Ramos (cell line): ENCODE results near the gene RNF17.

Source experiments
- in situ Hi-C: fragments of 300-500 bp; cut with MboI; formaldehyde crosslinking; loops from one replicate; pipeline ENCODE4 v1.14.3; 2022; ENCODE audit warnings: low sequenced_read_pairs; ENCODE audit not compliant: unreplicated experiment

The RNF17 gene

DNA sequence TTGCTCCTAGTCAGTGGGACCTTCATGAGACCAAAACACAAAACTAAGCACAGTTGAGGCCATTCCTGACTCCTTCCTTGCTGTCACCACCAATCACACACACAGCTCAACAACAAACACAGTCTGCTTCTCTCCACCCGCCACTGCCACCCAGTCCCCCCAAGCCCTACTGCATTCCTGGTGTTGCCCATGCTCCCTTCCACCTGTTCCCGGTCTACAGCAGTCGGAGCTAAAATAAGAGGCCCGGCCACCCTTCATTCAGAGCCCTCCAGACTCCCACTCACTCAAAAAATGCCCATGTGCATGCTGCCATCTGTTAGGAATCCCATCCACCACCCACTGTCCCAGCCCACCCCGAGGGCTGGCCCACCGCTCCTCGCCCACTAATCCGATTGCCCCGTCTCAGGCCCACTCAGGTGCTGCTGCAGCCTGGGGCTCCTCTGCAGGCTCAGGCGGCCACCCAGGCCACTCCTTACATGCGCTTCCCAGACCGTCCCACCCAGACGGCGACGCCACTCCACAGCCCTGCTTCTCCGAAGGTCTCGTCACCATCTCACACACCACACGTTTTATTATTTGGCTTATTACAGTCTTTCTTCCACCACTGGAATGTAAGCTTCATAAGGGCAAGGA is 127.6 kb downstream of the RNF17 start:
- in situ Hi-C loops, result no loop called here

DNA sequence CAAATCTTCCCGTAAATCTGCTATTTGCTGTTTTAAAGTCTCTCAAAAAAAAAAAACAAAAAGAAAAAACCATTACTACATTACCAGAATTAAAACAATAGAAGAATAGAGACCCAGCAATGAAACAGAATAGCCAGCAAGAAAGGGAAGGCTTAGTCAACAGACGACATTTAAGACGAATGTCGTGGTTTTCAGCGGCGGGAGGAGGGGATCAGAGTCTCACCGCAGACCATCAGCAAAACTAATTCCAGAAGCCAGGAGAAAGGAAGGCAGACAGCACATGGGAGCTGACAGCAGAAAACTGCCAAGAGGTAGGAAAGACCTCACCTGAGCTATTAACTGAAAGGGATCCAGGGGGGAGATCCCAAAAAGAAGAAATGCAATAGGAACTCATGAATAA is 128.9 kb downstream of the RNF17 start:
- in situ Hi-C loops, result no loop called here

DNA sequence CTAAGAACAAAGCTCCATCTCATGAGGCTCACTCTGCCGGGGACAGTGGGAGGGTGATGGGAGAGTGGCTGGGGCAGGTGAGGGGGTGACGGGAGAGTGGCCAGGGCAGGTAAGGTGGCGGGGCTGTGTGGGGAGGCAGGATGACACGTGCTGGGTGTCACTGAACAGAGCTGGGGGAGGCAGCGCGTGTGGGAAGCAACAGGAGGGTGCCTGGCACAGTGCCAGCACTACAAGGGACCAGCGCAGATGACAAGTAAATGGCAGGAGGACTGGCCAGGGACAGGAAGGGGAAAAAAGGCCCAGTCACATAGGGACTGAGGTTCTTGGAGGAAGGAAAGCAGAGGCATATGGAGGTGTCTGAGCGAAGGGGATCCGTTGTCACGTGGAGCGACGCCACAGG is 129.9 kb downstream of the RNF17 start:
- in situ Hi-C loops, result no loop called here

- in situ Hi-C loops, result no loop called here
These were observed 130.5 kb downstream of the RNF17 start for GRCh38 chr13:24894277-24894971.

DNA sequence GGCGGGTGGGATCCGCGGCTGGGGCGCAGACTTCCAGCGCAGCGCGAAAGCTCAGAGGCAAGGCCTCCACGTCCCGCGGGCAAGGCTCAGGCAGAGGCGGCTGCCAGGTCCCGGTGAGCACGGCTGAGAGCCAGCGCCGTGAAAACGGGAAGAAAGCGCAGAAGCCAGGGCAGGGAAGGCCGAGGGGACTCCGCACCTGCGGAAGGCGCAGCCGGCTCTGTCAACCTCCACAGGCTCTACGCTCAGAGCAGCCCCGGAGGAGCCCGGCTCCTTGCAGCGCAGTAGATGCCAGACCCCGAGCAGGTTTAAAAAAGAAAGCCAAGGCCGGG is 131.0 kb downstream of the RNF17 start:
- in situ Hi-C loops, result no loop called here

- in situ Hi-C loops, result no loop called here
These were observed 132.1 kb downstream of the RNF17 start for GRCh38 chr13:24896061-24896460.

- in situ Hi-C loops, result no loop called here
These were observed 133.3 kb downstream of the RNF17 start for GRCh38 chr13:24897293-24897692.

GRCh38 chr13:24899601-24900000 is 135.6 kb downstream of the RNF17 start:
- in situ Hi-C loops, result no loop called here

- in situ Hi-C loops, result no loop called here
These were observed 136.5 kb downstream of the RNF17 start for GRCh38 chr13:24900507-24900906.

GRCh38 chr13:24905242-24905641 is 141.3 kb downstream of the RNF17 start:
- in situ Hi-C loops, result no loop called here

DNA sequence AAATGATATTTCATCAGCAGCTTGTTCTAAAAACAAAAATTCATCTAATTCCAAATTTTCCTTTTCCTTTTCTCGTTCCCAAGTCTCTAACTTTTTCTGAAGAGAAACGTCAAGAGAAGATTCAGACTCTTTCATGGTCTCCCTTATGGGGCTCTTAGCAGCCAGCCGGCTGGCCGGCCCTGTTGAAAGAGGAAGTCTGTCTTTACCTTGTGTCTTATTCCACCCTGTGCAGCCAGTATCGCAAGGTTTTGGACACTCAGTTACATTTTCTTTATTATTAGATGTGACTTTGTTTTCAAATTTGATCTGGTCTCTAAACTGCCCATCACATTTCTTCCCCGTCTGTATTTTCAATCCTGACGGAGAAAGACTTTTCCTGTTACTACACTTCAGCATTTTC is 142.3 kb downstream of the RNF17 start:
- in situ Hi-C loops, result no loop called here

GRCh38 chr13:24910502-24911132 is 146.6 kb downstream of the RNF17 start:
- in situ Hi-C loops, result no loop called here

DNA sequence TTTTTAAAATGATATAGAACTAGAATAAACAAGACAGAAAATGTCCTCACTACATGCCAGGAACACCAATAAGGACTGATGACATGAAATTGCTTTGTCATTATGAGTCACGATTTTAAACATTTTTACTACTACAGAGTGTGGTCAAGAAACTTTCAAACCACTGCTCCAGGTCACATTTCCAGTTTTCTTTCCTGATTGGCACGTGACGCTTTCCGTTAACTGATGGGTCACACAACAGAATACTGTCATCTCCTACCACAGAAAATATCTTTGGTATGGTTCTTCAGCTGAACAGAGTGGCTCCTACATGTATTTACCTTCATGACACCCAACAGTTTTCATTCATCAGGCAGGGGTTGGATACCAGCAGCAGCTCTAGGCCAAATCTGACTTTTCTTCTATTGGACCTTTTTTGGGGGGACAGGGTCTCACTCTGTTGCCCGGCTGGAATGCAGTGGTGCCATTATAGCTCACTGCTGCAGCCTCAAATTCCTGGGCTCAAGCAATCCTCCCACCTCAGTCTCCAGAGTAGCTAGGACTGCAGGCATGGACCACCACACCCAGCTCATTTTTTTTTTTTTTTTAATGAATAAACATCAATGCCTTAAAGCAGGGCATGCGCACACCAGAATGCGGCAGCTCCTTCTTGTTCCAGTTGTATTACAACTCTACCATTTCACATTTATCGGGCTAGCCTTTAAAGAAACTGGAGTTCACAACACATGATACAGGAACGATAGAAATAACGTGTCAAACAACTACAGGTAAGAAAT is 147.4 kb downstream of the RNF17 start:
- in situ Hi-C loops, result no loop called here

DNA sequence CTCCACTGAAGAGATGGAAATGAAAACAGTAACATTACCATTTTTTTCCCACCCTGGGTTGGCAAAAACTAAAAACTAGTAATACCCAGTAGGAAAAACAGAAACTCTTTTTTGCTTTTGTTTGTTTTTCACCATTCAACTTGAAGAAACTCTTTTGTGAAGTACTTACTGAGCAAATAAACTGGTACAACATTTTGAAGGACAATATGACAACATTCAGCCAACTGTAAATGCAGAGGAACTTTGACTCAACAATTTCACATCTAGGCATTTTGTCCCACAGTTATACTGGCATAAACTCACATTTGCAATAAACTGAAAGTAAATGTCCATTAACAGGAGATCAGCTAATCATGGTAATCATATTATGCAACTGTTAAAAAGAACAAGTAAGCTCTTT is 152.5 kb downstream of the RNF17 start:
- in situ Hi-C loops, result no loop called here

DNA sequence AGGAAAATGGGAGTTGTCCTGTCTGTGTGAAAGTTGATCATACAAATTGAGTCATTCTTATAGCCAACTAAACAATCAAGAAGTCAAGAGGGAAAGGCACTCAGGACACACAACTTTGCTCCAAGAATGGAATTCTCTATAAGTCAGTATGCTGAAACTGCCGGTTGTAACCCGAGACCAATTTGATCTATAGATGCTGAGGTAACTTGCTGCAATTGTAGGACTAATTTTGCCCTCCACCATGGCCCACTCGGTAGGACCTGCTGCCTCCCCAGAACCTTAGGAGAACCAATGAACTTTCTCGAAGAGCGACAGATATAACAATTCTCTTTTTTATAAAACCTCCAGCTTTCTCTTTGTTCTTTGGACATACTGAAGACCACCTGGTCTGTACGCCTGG is 157.0 kb downstream of the RNF17 start:
- in situ Hi-C loops, result no loop called here

- in situ Hi-C loops, result no loop called here
These were observed 157.9 kb downstream of the RNF17 start for GRCh38 chr13:24921881-24922280.

DNA sequence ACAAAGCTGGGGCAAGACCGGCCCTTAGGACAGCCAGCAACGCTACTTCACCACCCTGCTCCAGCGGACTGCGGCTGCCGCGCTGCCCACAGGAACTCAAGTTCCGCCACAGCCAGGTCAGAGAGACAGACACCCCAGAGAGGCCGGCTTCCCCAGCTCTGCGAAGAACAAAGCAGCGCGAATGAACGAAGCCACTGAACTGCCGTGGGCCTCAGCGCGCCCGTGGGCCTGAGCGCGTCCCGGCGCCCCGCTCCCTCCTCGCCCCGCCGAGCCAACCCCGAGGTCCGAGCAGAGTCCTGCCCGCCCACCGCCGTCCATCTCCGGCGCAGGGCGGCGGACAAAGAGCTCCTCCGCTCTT is 158.4 kb downstream of the RNF17 start:
- in situ Hi-C loops, result no loop called here

DNA sequence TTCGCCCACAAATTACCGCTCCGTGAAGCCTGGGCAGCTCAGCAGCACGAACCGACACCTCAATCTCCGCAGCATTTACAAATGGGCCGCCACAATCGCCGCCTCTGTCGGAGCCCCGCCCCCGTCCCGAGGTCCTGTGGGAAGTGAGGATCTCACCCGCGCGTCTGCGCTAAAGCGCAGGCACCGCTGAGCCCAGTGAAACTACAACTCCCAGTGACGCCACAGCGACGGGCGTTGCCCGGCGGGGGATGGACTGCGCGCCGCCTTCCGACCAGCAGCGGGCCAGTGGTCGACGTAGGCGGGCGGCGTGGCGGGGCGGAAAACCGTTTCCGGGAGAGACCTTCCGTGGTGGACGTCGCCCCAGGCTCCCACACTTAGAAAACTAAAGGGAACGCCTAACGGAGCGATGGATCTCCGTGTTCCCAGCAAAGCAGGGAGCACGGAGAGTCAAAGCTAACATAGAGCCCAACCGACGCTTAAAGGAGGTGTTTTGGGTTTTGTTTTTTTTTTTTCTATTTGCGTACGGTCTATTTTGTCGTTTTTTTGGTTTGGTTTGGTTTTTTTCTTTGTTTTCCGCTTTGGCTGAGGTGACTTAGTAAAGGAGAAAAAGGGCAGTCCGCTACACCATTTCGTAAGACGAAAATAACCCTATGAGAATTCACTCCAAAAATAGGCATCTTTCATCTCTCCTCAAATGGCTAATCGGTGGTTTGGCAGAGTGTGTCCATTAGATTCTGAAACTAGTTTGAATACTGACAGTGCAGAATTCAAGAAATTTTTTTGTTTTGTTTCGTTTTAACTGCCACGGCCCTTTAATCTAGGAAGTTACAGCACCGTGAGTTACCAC is 159.0 kb downstream of the RNF17 start:
- in situ Hi-C loops, result no loop called here

- in situ Hi-C loops, result no loop called here
These were observed 161.6 kb downstream of the RNF17 start for GRCh38 chr13:24925318-24926231.
